HG03103 (cell line): ENCODE measurements around the gene PFKP.

Source experiments
- ATAC-seq: cut with Tn5 transposase; IDR thresholded peaks from one replicate; pipeline ENCODE4 v1.9.1; 2021; ENCODE audit warnings: low read depth; ENCODE audit not compliant: unreplicated experiment

Gene PFKP

GRCh38 chr10:3068201-3068967, 1.0 kb downstream of the PFKP start:
- peak; percentile 29 for ATAC-seq

GRCh38 chr10:3068968-3069737, 1.8 kb downstream of the PFKP start:
- peak; percentile 26 for ATAC-seq

GRCh38 chr10:3069876-3070275, 2.5 kb downstream of the PFKP start:
- no peak for ATAC-seq

GRCh38 chr10:3071405-3072198, 4.3 kb downstream of the PFKP start:
- ATAC-seq = no peak

GRCh38 chr10:3072641-3073360, 5.5 kb downstream of the PFKP start:
- no peak for ATAC-seq

GRCh38 chr10:3074145-3074665, 6.9 kb downstream of the PFKP start:
- ATAC-seq = no peak

- no peak for ATAC-seq
These were observed 7.7 kb downstream of the PFKP start for GRCh38 chr10:3074985-3075600.

- ATAC-seq = no peak
These were observed 8.8 kb downstream of the PFKP start for GRCh38 chr10:3076138-3076537.

GRCh38 chr10:3077509-3077908, 10.2 kb downstream of the PFKP start:
- no peak for ATAC-seq

- no peak for ATAC-seq
These were observed 10.7 kb downstream of the PFKP start for GRCh38 chr10:3077940-3078630.

- ATAC-seq = no peak
These were observed 14.1 kb downstream of the PFKP start for GRCh38 chr10:3081383-3081981.

- ATAC-seq = no peak
These were observed 14.9 kb downstream of the PFKP start for GRCh38 chr10:3082290-3082689.

GRCh38 chr10:3085785-3086567, 18.6 kb downstream of the PFKP start:
- no peak for ATAC-seq

GRCh38 chr10:3090388-3090787, 23.0 kb downstream of the PFKP start:
- no peak for ATAC-seq

GRCh38 chr10:3090914-3091787, 23.8 kb downstream of the PFKP start:
- ATAC-seq = no peak

- no peak for ATAC-seq
These were observed 24.6 kb downstream of the PFKP start for GRCh38 chr10:3091921-3092320.

GRCh38 chr10:3093996-3094395, 26.6 kb downstream of the PFKP start:
- no peak for ATAC-seq
